Heart left ventricle (tissue), 16 donors: ENCODE results near the gene CDH8. TPM values are rescaled to one million over a fixed set of nuclear protein-coding genes. Genes with fewer than 3 reads are reported as not detected.

Experiments used
- ATAC-seq, 4 donors: fragments of 200-7000 bp; cut with Tn5 transposase; one replicate each; pipeline ENCODE4 v1.9.1; 2020 to 2022; ENCODE audit warnings: moderate library complexity in 4 of 4, mild to moderate bottlenecking in 3 of 4, moderate number of reproducible peaks in 1 of 4
- DNase-seq, 5 donors: peaks; one replicate each; pipeline ENCODE4 v3.0.0-alpha.2; 2020
- H3K27ac ChIP-seq, 12 donors: fragments of 200-600 bp; sonication (generic) in 4 of 12; one replicate each; pipeline versions ENCODE4 v1.5.0 to v1.8.0; 2016 to 2022; ENCODE audit warnings: mild to moderate bottlenecking in 2 of 12
- H3K27me3 ChIP-seq, 9 donors: fragments of 200-600 bp; sonication (generic) in 2 of 9; one replicate each; pipeline versions ENCODE4 v1.5.1 to v1.8.0; 2016 to 2022; ENCODE audit warnings: mild to moderate bottlenecking in 3 of 9
- H3K36me3 ChIP-seq, 9 donors: fragments of 200-600 bp; sonication (generic) in 2 of 9; one replicate each; pipeline versions ENCODE4 v1.5.0 to v1.8.0; 2018 to 2022; ENCODE audit warnings: mild to moderate bottlenecking in 2 of 9
- H3K4me1 ChIP-seq, 12 donors: fragments of 200-600 bp; sonication (generic) in 4 of 12; one replicate each; pipeline versions ENCODE4 v1.5.0 to v1.8.0; 2016 to 2022; ENCODE audit warnings: mild to moderate bottlenecking in 3 of 12
- H3K4me3 ChIP-seq, 12 donors: fragments of 200-600 bp; sonication (generic) in 4 of 12; one replicate each; pipeline versions ENCODE4 v1.5.0 to v1.8.0; 2017 to 2022; ENCODE audit warnings: mild to moderate bottlenecking in 9 of 12, moderate library complexity in 4 of 12
- H3K9me3 ChIP-seq, 12 donors: fragments of 200-600 bp; sonication (generic) in 4 of 12; one replicate each; pipeline versions ENCODE4 v1.5.0 to v1.8.0; 2016 to 2022; ENCODE audit warnings: mild to moderate bottlenecking in 1 of 12
- POLR2A ChIP-seq, 2 donors: fragments of 450-650 bp; IDR thresholded peaks; one replicate each; pipeline ENCODE4 v1.6.1; 2017; ENCODE audit warnings: antibody characterized with exemption in 2 of 2, mild to moderate bottlenecking in 2 of 2, moderate library complexity in 2 of 2
- WGBS, 4 donors: extraction: QIAGEN DNeasy Blood & Tissue Kit in 2 of 4; methylation state at CpG; one replicate each; pipeline versions ENCODE4 v1.1.5 to v1.1.7; 2013 to 2018; 5-methylcytosine and 5-hydroxymethylcytosine counted together
- intact Hi-C, 10 donors: fragments of 100-400 bp; cut with DNase I; formaldehyde crosslinking; loops; one replicate each; pipeline versions ENCODE4 v1.11.1 to v1.14.2; 2022
- polyA plus RNA-seq, 2 donors: library from polyadenylated mRNA; stranded (reverse); fragments of 200-250 nt; gene quantifications; one replicate each; pipeline ENCODE4 v1.2.3, GENCODE V29; 2013
- total RNA-seq, 9 donors: library from RNA; depleted of rRNA in 2 of 9; stranded (reverse); fragments of >200 nt in 2 of 9; fragmentation: NEBNext Ultra II Directional in 3 of 9; extraction: Animal tissue kit (Norgen Biotek cat#: 25700) in 3 of 9; gene quantifications; one replicate each; pipeline versions ENCODE4 v1.1.0 to v1.2.4, GENCODE V29; 2016 to 2023
- TF ChIP-seq, protein P1 (sequence below), 12 donors: fragments of 200-600 bp; sonication (generic) in 4 of 12; IDR thresholded peaks; one replicate each; pipeline versions ENCODE4 v1.5.0 to v1.8.0; 2018 to 2022; ENCODE audit warnings: antibody characterized with exemption in 12 of 12, mild to moderate bottlenecking in 5 of 12
- donor health status: ischemic (EF 13 %, LVEDD 7.1; RV severe dilation, severe dysfunction).
- donor health status: healthy with polysubstance abuse.
- donor health status: DM: no; HTN: yes; CAD: no.
- donor health status: DM: no; HTN: no; CAD: no.
- donor health status: ischemic (EF 25% LVEDD 6.9; RV normal size, moderate dysfunction).
- donor health status: ischemic (EF 25% LVEDD 5.7; RV mildly dilated, moderate dysfunction).
- donor health status: healthy.
- donor health status: DM: yes; HTN: yes; CAD: no.
- donor health status: ischemic (EF 35%, LVEDD 5.7; RV mildly dilated, moderate dysfunction).
- donor health status: nonischemic (EF 11% LVEDD 7.7; RV severe dilation, severe dysfunction).
- donor health status: DM: yes; HTN: yes; CAD: no.
- donor health status: PGD.
- donor health status: ischemic (EF 29% LVEDD 5.4; RV normal size, mild dysfunction).
- donor health status: nonischemic (EF 23%, LVEDD 6.1; RV moderate dilation, normal function).

Gene CDH8
- total and polyA plus RNA-seq, 11 donors: 0.01 to 1.3 (median 0.37) TPM; not detected in 4

DNA sequence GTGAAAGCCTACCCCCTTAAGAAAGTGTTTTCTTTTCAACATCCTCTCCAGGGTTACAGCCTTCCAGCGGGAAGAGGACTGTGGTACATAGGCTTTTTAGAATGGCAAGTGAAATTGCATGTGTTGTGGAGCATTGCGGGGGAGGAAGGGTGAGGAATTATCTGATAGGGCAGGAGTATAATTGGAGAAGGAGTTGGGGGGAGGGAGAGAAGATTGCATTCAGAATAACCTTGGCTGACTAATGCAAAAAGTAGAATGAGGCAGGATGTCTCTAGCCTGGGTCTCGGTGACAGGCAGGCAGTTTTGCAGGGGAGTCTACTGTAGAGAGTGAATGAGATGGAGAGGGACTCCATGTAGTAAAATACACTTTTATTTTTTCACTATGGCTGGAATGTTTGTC is 2.4 kb upstream of the CDH8 start:
- WGBS, 4 donors: 24 to 35% (median 29%) methylated on average over 3 of the region's 3 CpGs
- H3K27me3 ChIP-seq: peaks cover 13 to 57% (median 33%) of the 10 kb centered on the region in 9 donors

DNA sequence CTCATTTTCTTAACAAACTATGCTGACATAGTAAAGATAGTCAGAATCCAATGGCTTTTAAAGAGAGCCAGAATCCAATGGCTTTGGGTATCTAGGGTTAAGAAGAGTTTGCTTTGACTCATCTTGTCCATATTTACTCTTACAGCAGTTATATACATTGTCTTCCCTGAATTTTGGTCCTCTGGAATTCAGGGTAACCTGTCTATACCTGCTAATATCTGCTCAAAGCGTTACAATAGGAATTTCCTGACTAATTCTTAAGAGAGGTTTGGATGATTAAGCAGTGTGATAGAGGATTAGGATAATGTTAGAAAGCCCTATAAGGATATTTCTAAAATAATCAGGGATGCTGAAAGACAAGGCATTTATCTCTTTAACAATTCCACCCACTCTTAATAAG is 2.0 kb upstream of the CDH8 start:
- ATAC-seq (no peak), DNase-seq (no peak)
- no peak for TF ChIP-seq POLR2A (IDR thresholded peaks at IDR 0.05)
- TF ChIP-seq, protein P1, sequence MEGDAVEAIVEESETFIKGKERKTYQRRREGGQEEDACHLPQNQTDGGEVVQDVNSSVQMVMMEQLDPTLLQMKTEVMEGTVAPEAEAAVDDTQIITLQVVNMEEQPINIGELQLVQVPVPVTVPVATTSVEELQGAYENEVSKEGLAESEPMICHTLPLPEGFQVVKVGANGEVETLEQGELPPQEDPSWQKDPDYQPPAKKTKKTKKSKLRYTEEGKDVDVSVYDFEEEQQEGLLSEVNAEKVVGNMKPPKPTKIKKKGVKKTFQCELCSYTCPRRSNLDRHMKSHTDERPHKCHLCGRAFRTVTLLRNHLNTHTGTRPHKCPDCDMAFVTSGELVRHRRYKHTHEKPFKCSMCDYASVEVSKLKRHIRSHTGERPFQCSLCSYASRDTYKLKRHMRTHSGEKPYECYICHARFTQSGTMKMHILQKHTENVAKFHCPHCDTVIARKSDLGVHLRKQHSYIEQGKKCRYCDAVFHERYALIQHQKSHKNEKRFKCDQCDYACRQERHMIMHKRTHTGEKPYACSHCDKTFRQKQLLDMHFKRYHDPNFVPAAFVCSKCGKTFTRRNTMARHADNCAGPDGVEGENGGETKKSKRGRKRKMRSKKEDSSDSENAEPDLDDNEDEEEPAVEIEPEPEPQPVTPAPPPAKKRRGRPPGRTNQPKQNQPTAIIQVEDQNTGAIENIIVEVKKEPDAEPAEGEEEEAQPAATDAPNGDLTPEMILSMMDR (IDR thresholded peaks at IDR 0.05): no peak
- Histone ChIP-seq H3K27me3 (peaks cover 13 to 59% (median 33%) of the 10 kb centered on the region in 9 donors), H3K36me3 (no peaks in the 10 kb centered on the region), H3K9me3 (no peaks in the 10 kb centered on the region), H3K4me3 (no peak overlapping the region), H3K27ac (no peak overlapping the region), H3K4me1 (peaks cover 0 to 23% (median 1%) of the 10 kb centered on the region in 12 donors)
- WGBS, 4 donors: 38 to 51% (median 44%) methylated on average over 1 of the region's 1 CpG
- intact Hi-C loops: no loop called here

More for the DNA sequence above, 2.4 kb upstream of the CDH8 start:
- DNase-seq: no peak
- no peak overlapping the region for H3K4me3 ChIP-seq
- intact Hi-C loops: no loop called here
- H3K4me1 ChIP-seq: peaks cover 0 to 23% (median 1%) of the 10 kb centered on the region in 12 donors
- H3K36me3 ChIP-seq: no peaks in the 10 kb centered on the region
- no peaks in the 10 kb centered on the region for H3K9me3 ChIP-seq
- TF ChIP-seq POLR2A (IDR thresholded peaks at IDR 0.05): no peak
- TF ChIP-seq, protein P1 (IDR thresholded peaks at IDR 0.05): no peak
- no peak overlapping the region for H3K27ac ChIP-seq
- ATAC-seq: no peak

DNA sequence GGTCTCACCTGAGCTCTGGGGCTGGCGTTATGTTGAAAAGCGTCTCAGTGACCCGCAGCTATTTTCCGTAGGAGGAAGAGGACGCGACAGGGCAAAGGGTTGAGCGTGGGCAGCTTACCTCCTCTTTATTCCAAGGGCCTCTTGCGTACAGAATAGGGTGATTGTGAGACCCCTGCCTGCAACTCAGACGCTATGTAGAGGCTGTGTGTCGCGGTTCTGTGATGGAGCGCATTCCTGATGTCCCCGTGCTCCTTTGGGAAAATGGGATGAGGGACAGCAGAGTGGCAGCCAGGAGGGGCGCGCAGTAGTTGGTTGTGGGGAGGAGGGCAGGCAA is 531 bp upstream of the CDH8 start:
- Histone ChIP-seq H3K4me3 (no peak overlapping the region), H3K4me1 (peaks cover 0 to 23% (median 1%) of the 10 kb centered on the region in 12 donors), H3K27ac (no peak overlapping the region), H3K9me3 (no peaks in the 10 kb centered on the region), H3K27me3 (peaks cover 13 to 68% (median 33%) of the 10 kb centered on the region in 9 donors), H3K36me3 (no peaks in the 10 kb centered on the region)
- DNase-seq (no peak), ATAC-seq (no peak)
- WGBS, 4 donors: 4 to 11% (median 6%) methylated on average over 15 of the region's 15 CpGs
- intact Hi-C loops: no loop called here
- TF ChIP-seq, protein P1 (IDR thresholded peaks at IDR 0.05): no peak
- no peak for TF ChIP-seq POLR2A (IDR thresholded peaks at IDR 0.05)

DNA sequence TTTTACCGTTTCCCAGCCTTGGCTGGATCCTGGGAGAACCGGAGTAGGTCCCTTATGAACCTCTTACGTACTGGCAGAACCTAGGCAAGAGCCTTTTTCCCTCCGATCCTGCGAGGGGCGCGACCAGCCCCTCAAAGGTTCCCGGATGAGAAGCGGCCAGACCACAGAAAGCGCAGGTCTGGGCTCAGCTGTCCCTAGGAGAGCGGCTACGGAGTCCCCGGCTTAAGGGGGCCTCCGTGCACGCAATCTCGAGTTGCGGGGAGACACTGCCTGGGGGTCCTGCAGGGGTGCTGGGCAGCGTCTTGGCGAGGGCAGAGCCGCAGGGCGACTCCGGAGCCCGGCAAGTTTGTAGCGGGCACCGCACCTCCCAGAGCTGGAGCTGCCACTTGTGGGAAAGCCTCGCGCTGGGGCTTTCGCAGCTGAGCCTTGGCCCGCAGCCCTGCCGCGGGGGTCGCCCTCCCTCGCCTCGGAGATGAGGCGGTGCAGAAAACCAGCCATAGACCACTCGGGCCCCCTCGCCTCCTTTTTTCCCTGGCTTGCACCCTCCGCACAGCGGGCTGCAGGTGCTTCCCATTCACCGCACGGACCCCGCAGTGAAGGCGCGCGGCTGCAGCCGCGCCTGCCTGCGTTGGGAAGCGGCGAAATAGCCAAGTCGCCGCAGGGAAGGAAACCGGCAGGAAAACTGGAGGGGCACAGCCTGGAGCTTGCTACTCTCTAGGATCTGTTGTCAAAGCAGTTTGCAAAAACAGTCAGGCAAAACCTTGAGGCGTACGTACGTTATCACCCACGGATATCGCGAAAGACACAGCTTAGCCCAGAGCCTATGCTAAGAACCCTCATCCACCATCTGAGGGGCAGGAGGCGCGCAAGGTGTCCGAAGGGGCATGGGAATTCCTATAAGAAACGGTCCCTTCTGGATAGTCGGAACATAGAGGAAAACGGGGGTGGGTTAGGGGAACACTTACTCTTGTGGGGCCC is 834 bp downstream of the CDH8 start:
- DNase-seq (peak in 1 of 5 donors; percentile 41), ATAC-seq (peak in 3 of 4 donors; percentile 58 to 65 (median 64))
- Histone ChIP-seq H3K4me1 (peaks cover 0 to 23% (median 1%) of the 10 kb centered on the region in 12 donors), H3K4me3 (peak overlapping the region; percentile 23 to 53 (median 40)), H3K9me3 (no peaks in the 10 kb centered on the region), H3K27me3 (peaks cover 13 to 67% (median 33%) of the 10 kb centered on the region in 9 donors), H3K27ac (no peak overlapping the region), H3K36me3 (no peaks in the 10 kb centered on the region)
- WGBS, 4 donors: 0 to 2% (median 1%) methylated on average over 37 to 65 of the region's 65 CpGs
- intact Hi-C loops: no loop called here
- TF ChIP-seq, protein P1 (IDR thresholded peaks at IDR 0.05): no peak
- no peak for TF ChIP-seq POLR2A (IDR thresholded peaks at IDR 0.05)
